ENCODE data around the gene FCRLA.

The FCRLA gene

GRCh38 chr1:161737625-161738024 is 30.6 kb downstream of the FCRLA start:
- TF ChIP-seq CTCF (IDR thresholded peaks at IDR 0.05; ENCODE audit: low read depth, low read length) (no peak), EZH2phosphoT487 (IDR thresholded peaks at IDR 0.05; ENCODE audit: low read depth) (no peak)
- no peak overlapping the region for H3K4me3 ChIP-seq (ENCODE audit: low read length)
- H4K20me1 ChIP-seq (ENCODE audit: insufficient read depth, low read length): no peaks in the 10 kb centered on the region
- H3K4me2 ChIP-seq (ENCODE audit: low read length): no peak overlapping the region
- H3K36me3 ChIP-seq (replicated peaks; ENCODE audit: low read depth, low read length): no peaks in the 10 kb centered on the region
- H3K27ac ChIP-seq (ENCODE audit: low read length): no peak overlapping the region
- H3K9me3 ChIP-seq (ENCODE audit: insufficient read depth, low read length): no peaks in the 10 kb centered on the region
- no peak overlapping the region for H3K9ac ChIP-seq (ENCODE audit: low read length)
- no peak overlapping the region for H2AFZ ChIP-seq (ENCODE audit: low read depth, low read length)
- peaks cover 70% of the 10 kb centered on the region for H3K4me1 ChIP-seq (ENCODE audit: low read length)
- no peaks in the 10 kb centered on the region for H3K79me2 ChIP-seq (ENCODE audit: low read length)
- no peaks in the 10 kb centered on the region for H3K27me3 ChIP-seq (ENCODE audit: low read depth, low read length)

- H3K27me3 ChIP-seq (ENCODE audit: low read depth, low read length): no peaks in the 10 kb centered on the region
- peak overlapping the region; percentile 17; the same call in 1 of the 2 replicates for H3K4me3 ChIP-seq (ENCODE audit: low read length)
- peaks cover 81% of the 10 kb centered on the region for H3K4me1 ChIP-seq (ENCODE audit: low read length)
- H3K36me3 ChIP-seq (replicated peaks; ENCODE audit: low read depth, low read length): no peaks in the 10 kb centered on the region
- no peaks in the 10 kb centered on the region for H3K9me3 ChIP-seq (ENCODE audit: insufficient read depth, low read length)
- no peaks in the 10 kb centered on the region for H4K20me1 ChIP-seq (ENCODE audit: insufficient read depth, low read length)
- peak overlapping the region; percentile 76 for H3K27ac ChIP-seq (ENCODE audit: low read length)
- H3K79me2 ChIP-seq (ENCODE audit: low read length): no peaks in the 10 kb centered on the region
- H2AFZ ChIP-seq (ENCODE audit: low read depth, low read length): peak overlapping the region; percentile 94
- H3K9ac ChIP-seq (ENCODE audit: low read length): peak overlapping the region; percentile 56
- TF ChIP-seq CTCF (IDR thresholded peaks at IDR 0.05; ENCODE audit: low read depth, low read length) (peak; percentile 95), EZH2phosphoT487 (IDR thresholded peaks at IDR 0.05; ENCODE audit: low read depth) (no peak)
- H3K4me2 ChIP-seq (ENCODE audit: low read length): peak overlapping the region; percentile 68
These were observed 31.7 kb downstream of the FCRLA start for GRCh38 chr1:161738627-161739287.

- Histone ChIP-seq H3K9ac (ENCODE audit: low read length) (peak overlapping the region; percentile 56), H3K9me3 (ENCODE audit: insufficient read depth, low read length) (no peaks in the 10 kb centered on the region), H3K4me3 (ENCODE audit: low read length) (peak overlapping the region; percentile 21; the same call in 1 of the 2 replicates), H3K27ac (ENCODE audit: low read length) (peak overlapping the region; percentile 76), H3K36me3 (replicated peaks; ENCODE audit: low read depth, low read length) (no peaks in the 10 kb centered on the region), H3K27me3 (ENCODE audit: low read depth, low read length) (no peaks in the 10 kb centered on the region), H3K79me2 (ENCODE audit: low read length) (no peaks in the 10 kb centered on the region), H3K4me1 (ENCODE audit: low read length) (peaks cover 94% of the 10 kb centered on the region), H2AFZ (ENCODE audit: low read depth, low read length) (peak overlapping the region; percentile 18; the same call in 1 of the 2 replicates), H4K20me1 (ENCODE audit: insufficient read depth, low read length) (no peaks in the 10 kb centered on the region), H3K4me2 (ENCODE audit: low read length) (peak overlapping the region; percentile 68)
- no peak for TF ChIP-seq CTCF (IDR thresholded peaks at IDR 0.05; ENCODE audit: low read depth, low read length)
- TF ChIP-seq EZH2phosphoT487 (IDR thresholded peaks at IDR 0.05; ENCODE audit: low read depth): no peak
These were observed 33.0 kb downstream of the FCRLA start for GRCh38 chr1:161739865-161740566.

GRCh38 chr1:161740921-161741320 is 33.9 kb downstream of the FCRLA start:
- Histone ChIP-seq H3K4me2 (ENCODE audit: low read length) (peak overlapping the region; percentile 68), H3K9ac (ENCODE audit: low read length) (peak overlapping the region; percentile 49), H2AFZ (ENCODE audit: low read depth, low read length) (peak overlapping the region; percentile 7; the same call in 1 of the 2 replicates), H3K27me3 (ENCODE audit: low read depth, low read length) (no peaks in the 10 kb centered on the region), H3K36me3 (replicated peaks; ENCODE audit: low read depth, low read length) (no peaks in the 10 kb centered on the region), H3K27ac (ENCODE audit: low read length) (peak overlapping the region; percentile 76), H3K4me1 (ENCODE audit: low read length) (peaks cover 92% of the 10 kb centered on the region), H3K9me3 (ENCODE audit: insufficient read depth, low read length) (no peaks in the 10 kb centered on the region), H3K4me3 (ENCODE audit: low read length) (peak overlapping the region; percentile 24), H3K79me2 (ENCODE audit: low read length) (no peaks in the 10 kb centered on the region), H4K20me1 (ENCODE audit: insufficient read depth, low read length) (no peaks in the 10 kb centered on the region)
- TF ChIP-seq CTCF (IDR thresholded peaks at IDR 0.05; ENCODE audit: low read depth, low read length) (no peak), EZH2phosphoT487 (IDR thresholded peaks at IDR 0.05; ENCODE audit: low read depth) (no peak)
